ENCODE data around the gene RPL36A. TPM values are rescaled to one million over a fixed set of nuclear protein-coding genes. Genes with fewer than 3 reads are reported as not detected.

Gene RPL36A
- total and polyA plus RNA-seq, 10 of the 15 experiments (the other 5 are each of a cell fraction or from before 2014, with no cell fraction given) = 425 to 4,528 (median 3,270) TPM

DNA sequence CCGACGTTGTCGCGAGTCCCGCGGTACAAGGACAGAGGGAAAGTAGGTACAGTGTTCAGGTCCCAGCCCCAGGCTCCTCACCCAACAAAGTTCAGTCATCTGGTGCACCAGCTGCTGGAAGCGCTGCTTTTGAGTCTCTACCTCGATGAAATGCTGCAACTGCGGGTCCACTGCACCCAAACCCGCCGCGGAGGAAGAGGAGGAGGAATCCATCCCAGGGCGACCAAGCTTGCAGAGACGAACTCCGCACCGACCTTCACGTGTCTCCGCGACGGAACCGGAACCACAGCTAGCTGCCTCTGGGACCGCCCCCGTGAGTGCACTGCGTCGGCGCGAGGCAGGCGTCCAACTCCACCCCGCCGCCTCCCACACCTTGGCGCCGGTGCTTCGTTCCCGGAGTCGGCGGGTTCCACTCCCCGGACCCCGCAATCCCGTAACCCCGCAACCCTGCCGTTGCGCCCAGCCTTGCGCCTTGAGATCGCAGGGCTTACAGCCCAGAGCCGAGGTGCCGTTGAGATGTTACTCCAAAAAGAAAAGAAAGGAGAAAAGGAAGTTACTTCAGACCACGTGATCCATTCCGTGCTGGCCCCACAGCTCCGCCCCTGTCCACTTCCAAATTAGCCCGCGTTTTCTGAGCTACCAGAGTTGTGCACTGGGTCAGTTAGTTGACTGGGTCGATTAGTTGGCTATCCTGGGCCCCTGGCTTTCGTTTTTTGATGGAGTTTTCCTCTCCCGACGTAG is 42.2 kb upstream of the RPL36A start, which contains the start of gene TIMM8A (continued):
- no peak for TF ChIP-seq SMAD1 (IDR thresholded peaks at IDR 0.05; ENCODE audit: low read depth, partially characterized antibody)
- TF ChIP-seq TARDBP (IDR thresholded peaks at IDR 0.05; ENCODE audit: borderline replicate concordance) = no peak
- TF ChIP-seq KLF5 (IDR thresholded peaks at IDR 0.05; ENCODE audit: partially characterized antibody) = no peak
- TF ChIP-seq TBL1XR1 (IDR thresholded peaks at IDR 0.05; ENCODE audit: low read depth, low read length) = no peak
- TF ChIP-seq, protein P1, sequence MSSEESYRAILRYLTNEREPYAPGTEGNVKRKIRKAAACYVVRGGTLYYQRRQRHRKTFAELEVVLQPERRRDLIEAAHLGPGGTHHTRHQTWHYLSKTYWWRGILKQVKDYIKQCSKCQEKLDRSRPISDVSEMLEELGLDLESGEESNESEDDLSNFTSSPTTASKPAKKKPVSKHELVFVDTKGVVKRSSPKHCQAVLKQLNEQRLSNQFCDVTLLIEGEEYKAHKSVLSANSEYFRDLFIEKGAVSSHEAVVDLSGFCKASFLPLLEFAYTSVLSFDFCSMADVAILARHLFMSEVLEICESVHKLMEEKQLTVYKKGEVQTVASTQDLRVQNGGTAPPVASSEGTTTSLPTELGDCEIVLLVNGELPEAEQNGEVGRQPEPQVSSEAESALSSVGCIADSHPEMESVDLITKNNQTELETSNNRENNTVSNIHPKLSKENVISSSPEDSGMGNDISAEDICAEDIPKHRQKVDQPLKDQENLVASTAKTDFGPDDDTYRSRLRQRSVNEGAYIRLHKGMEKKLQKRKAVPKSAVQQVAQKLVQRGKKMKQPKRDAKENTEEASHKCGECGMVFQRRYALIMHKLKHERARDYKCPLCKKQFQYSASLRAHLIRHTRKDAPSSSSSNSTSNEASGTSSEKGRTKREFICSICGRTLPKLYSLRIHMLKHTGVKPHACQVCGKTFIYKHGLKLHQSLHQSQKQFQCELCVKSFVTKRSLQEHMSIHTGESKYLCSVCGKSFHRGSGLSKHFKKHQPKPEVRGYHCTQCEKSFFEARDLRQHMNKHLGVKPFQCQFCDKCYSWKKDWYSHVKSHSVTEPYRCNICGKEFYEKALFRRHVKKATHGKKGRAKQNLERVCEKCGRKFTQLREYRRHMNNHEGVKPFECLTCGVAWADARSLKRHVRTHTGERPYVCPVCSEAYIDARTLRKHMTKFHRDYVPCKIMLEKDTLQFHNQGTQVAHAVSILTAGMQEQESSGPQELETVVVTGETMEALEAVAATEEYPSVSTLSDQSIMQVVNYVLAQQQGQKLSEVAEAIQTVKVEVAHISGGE (CRISPR knock-in tag; IDR thresholded peaks at IDR 0.05) = no peak
- no peak for TF ChIP-seq CREB1 (IDR thresholded peaks at IDR 0.05; ENCODE audit: low read depth)
- TF ChIP-seq NR2F1 (conservative IDR thresholded peaks at IDR 0.05) = no peak
- TF ChIP-seq MYC (IDR thresholded peaks at IDR 0.05; ENCODE audit: insufficient read depth, insufficient read length, insufficient replicate concordance, low read length, severe bottlenecking) = peak; percentile 38
- TF ChIP-seq SUZ12 (IDR thresholded peaks at IDR 0.05; ENCODE audit: unreplicated experiment) = no peak
- TF ChIP-seq, protein P2, sequence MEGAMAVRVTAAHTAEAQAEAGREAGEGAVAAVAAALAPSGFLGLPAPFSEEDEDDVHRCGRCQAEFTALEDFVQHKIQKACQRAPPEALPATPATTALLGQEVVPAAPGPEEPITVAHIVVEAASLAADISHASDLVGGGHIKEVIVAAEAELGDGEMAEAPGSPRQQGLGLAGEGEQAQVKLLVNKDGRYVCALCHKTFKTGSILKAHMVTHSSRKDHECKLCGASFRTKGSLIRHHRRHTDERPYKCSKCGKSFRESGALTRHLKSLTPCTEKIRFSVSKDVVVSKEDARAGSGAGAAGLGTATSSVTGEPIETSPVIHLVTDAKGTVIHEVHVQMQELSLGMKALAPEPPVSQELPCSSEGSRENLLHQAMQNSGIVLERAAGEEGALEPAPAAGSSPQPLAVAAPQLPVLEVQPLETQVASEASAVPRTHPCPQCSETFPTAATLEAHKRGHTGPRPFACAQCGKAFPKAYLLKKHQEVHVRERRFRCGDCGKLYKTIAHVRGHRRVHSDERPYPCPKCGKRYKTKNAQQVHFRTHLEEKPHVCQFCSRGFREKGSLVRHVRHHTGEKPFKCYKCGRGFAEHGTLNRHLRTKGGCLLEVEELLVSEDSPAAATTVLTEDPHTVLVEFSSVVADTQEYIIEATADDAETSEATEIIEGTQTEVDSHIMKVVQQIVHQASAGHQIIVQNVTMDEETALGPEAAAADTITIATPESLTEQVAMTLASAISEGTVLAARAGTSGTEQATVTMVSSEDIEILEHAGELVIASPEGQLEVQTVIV (IDR thresholded peaks at IDR 0.05; ENCODE audit: borderline replicate concordance, partially characterized antibody) = no peak
- peak; percentile 76 for TF ChIP-seq GABPA (IDR thresholded peaks at IDR 0.05; ENCODE audit: low read depth)
- TF ChIP-seq, protein P3, sequence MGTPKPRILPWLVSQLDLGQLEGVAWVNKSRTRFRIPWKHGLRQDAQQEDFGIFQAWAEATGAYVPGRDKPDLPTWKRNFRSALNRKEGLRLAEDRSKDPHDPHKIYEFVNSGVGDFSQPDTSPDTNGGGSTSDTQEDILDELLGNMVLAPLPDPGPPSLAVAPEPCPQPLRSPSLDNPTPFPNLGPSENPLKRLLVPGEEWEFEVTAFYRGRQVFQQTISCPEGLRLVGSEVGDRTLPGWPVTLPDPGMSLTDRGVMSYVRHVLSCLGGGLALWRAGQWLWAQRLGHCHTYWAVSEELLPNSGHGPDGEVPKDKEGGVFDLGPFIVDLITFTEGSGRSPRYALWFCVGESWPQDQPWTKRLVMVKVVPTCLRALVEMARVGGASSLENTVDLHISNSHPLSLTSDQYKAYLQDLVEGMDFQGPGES (IDR thresholded peaks at IDR 0.05) = no peak
- TF ChIP-seq NR2C1 (IDR thresholded peaks at IDR 0.05) = no peak
- peak; percentile 63; the same call in 1 of the 2 replicates for TF ChIP-seq SIN3A (IDR thresholded peaks at IDR 0.05; ENCODE audit: low read depth, low read length)
- no peak for TF ChIP-seq HDGF (IDR thresholded peaks at IDR 0.05)
- TF ChIP-seq, protein P4, sequence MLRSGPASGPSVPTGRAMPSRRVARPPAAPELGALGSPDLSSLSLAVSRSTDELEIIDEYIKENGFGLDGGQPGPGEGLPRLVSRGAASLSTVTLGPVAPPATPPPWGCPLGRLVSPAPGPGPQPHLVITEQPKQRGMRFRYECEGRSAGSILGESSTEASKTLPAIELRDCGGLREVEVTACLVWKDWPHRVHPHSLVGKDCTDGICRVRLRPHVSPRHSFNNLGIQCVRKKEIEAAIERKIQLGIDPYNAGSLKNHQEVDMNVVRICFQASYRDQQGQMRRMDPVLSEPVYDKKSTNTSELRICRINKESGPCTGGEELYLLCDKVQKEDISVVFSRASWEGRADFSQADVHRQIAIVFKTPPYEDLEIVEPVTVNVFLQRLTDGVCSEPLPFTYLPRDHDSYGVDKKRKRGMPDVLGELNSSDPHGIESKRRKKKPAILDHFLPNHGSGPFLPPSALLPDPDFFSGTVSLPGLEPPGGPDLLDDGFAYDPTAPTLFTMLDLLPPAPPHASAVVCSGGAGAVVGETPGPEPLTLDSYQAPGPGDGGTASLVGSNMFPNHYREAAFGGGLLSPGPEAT (IDR thresholded peaks at IDR 0.05; ENCODE audit: low read depth) = peak; percentile 21; the same call in 1 of the 2 replicates
- no peak for TF ChIP-seq WRNIP1 (IDR thresholded peaks at IDR 0.05; ENCODE audit: borderline replicate concordance, low read depth, low read length)
- 0 out of 2 replicates have a peak, but pooled peaks have one; percentile 19 for TF ChIP-seq ESRRA (IDR thresholded peaks at IDR 0.05; ENCODE audit: low read length)
- no peak for TF ChIP-seq SRF (IDR thresholded peaks at IDR 0.05; ENCODE audit: low read depth in 2 of 2, low read length in 2 of 2)
- TF ChIP-seq, protein P5, sequence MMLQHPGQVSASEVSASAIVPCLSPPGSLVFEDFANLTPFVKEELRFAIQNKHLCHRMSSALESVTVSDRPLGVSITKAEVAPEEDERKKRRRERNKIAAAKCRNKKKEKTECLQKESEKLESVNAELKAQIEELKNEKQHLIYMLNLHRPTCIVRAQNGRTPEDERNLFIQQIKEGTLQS (IDR thresholded peaks at IDR 0.05; ENCODE audit: borderline replicate concordance, extremely low read depth, low read depth, low read length) = peak; percentile 37; the same call in 1 of the 2 replicates
- TF ChIP-seq MXI1 (IDR thresholded peaks at IDR 0.05; ENCODE audit: low read depth, low read length) = peak; percentile 89

All from GM12878 (cell line).